Thyroid gland (tissue), 4 donors: ENCODE measurements around the gene RTKN.

ENCODE experiments used
- POLR2A ChIP-seq, 2 donors: fragments of 450-650 bp; IDR thresholded peaks; one replicate each; pipeline ENCODE4 v1.6.1; 2017; ENCODE audit warnings: antibody characterized with exemption in 2 of 2, mild to moderate bottlenecking in 2 of 2, moderate library complexity in 1 of 2
- TF ChIP-seq, protein P1 (sequence below), 6 experiments: fragments of 200-600 bp in 3 of 6; fragments of 450-650 bp in 3 of 6; sonication (generic) in 3 of 6; IDR thresholded peaks; one replicate each; pipeline ENCODE4 v1.5.1; 2016 to 2019; ENCODE audit warnings: antibody characterized with exemption in 6 of 6, mild to moderate bottlenecking in 2 of 6, inconsistent platforms in 1 of 6, moderate library complexity in 1 of 6

DNA sequence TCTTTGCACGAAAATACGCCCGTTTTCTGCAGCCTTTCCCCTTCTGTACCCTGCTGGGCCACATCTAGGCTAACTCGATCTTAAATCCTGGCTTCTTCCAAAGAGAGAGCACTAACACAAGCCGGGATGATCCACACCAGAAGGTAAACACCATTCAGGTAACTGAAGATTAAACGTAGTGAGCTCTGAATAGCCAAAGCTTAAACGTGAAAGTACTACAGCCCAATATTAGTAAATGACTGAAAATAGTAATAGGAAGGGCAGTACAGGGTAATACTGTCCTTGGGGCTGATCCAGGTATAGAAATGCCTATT is 31.2 kb upstream of the RTKN start:
- TF ChIP-seq, protein P1, sequence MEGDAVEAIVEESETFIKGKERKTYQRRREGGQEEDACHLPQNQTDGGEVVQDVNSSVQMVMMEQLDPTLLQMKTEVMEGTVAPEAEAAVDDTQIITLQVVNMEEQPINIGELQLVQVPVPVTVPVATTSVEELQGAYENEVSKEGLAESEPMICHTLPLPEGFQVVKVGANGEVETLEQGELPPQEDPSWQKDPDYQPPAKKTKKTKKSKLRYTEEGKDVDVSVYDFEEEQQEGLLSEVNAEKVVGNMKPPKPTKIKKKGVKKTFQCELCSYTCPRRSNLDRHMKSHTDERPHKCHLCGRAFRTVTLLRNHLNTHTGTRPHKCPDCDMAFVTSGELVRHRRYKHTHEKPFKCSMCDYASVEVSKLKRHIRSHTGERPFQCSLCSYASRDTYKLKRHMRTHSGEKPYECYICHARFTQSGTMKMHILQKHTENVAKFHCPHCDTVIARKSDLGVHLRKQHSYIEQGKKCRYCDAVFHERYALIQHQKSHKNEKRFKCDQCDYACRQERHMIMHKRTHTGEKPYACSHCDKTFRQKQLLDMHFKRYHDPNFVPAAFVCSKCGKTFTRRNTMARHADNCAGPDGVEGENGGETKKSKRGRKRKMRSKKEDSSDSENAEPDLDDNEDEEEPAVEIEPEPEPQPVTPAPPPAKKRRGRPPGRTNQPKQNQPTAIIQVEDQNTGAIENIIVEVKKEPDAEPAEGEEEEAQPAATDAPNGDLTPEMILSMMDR (IDR thresholded peaks at IDR 0.05), result no peak
- TF ChIP-seq POLR2A (IDR thresholded peaks at IDR 0.05), result no peak
